GM18867 (cell line): Measurements from ENCODE around the gene TMOD2.

Source experiments
- ATAC-seq: cut with Tn5 transposase; IDR thresholded peaks from one replicate; pipeline ENCODE4 v1.9.1; 2021; ENCODE audit warnings: mild to moderate bottlenecking, moderate library complexity; ENCODE audit not compliant: unreplicated experiment

Gene TMOD2

GRCh38 chr15:51809457-51809856, 58.1 kb downstream of the TMOD2 start:
- no peak for ATAC-seq

DNA sequence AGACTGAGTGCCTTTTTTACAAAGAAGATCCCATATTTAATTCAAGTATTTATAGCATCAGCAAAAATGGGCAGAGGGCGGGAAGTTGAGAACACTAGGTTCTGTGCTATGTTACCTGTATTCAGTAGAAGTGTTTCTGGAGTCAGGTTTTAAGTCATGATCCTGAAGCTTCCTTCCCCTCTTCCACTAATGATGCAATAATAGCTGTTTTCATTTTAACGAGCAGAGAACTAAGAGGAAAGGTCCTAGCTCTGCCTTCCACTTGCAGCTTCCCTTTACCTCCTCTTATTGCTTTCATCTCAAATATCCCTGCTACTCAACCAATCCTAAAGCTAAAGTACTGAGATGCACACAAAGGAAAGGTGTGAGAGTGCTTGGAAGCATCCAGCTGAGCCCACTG, 61.2 kb downstream of the TMOD2 start:
- no peak for ATAC-seq

- no peak for ATAC-seq
Measured at GRCh38 chr15:51814606-51815005, 63.2 kb downstream of the TMOD2 start.

- ATAC-seq: no peak
Measured at GRCh38 chr15:51816611-51817010, 65.2 kb downstream of the TMOD2 start.

DNA sequence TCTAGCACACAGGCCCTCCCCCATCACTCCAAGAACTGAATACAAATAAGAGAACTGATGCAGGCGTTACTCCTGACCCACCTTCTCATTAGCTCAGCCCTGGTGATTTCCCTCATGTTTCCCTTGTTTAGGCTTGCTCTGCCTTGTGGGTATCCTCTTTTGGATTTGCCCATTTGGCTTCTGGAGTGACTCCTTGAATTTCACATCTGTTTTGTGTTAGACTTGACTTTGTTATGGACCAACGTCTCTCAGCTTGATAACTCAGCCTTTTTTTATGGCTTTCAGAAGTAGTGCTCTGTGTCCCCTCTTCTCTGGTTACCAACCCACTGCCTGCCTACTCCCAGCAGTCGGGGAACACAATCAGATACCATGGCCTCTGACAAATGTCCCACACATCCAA, 66.8 kb downstream of the TMOD2 start:
- ATAC-seq: no peak

DNA sequence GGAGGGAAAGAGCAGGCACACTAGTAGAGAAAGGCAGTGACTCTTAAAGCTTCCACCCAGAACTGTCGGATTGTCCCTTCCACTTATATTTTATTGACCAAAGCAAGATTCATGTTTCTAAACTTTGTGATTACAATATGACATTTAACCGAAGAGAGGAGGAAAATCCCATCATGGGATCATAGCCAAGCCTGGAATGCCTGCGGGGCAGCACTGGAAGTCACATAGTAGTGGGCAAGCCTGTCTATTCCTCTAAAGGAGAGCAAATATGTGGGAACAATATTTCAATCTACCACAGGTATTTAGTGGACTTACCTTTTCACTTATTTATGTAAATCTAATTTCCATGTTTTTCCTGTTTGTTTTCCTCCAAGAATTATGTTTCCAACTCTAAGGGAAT, 74.3 kb downstream of the TMOD2 start:
- no peak for ATAC-seq

- ATAC-seq: no peak
Measured at GRCh38 chr15:51828621-51829375, 77.4 kb downstream of the TMOD2 start.

- ATAC-seq: peak; percentile 87
Measured at GRCh38 chr15:51829376-51830275, 78.2 kb downstream of the TMOD2 start, which contains the start of gene TMOD3. TMOD3 (plus strand) TSS chr15:51829653; CDS start chr15:51862885, 33,232 bp downstream.

- no peak for ATAC-seq
Measured at GRCh38 chr15:51830276-51830806, 78.9 kb downstream of the TMOD2 start.

GRCh38 chr15:51833772-51834171, 82.4 kb downstream of the TMOD2 start:
- ATAC-seq: no peak

- ATAC-seq: peak; percentile 68
Measured at GRCh38 chr15:51837792-51838251, 86.4 kb downstream of the TMOD2 start.

GRCh38 chr15:51838270-51838669, 86.9 kb downstream of the TMOD2 start:
- no peak for ATAC-seq

GRCh38 chr15:51840692-51841091, 89.3 kb downstream of the TMOD2 start:
- no peak for ATAC-seq

DNA sequence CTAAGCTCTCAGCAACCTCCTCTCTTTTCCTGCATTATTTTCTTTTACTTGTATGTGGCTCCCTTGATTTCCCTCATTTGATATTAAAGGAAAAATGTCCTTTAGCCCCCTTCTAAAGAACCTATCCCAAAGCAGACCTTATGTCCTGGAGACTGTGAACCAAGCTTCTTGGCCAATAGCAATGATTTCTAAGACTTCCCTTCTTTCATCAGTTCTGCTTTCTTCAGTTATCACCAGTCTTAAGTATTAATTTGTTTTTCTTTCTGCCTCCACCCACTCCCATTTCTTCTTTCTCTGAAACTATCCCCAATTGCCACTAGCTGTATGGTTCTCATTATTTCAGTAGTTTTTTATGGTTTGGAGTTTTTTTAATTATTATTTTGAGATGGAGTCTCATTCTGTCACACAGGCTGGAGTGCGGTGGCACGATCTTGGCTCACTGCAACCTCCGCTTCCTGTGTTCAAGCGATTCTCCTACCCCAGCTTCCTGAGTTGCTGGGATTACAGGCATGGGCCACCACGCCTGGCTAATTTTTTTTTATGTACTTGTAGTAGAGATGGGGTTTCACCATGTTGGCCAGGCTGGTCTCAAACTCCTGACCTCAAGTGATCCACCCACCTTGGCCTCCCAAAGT, 90.1 kb downstream of the TMOD2 start:
- no peak for ATAC-seq

DNA sequence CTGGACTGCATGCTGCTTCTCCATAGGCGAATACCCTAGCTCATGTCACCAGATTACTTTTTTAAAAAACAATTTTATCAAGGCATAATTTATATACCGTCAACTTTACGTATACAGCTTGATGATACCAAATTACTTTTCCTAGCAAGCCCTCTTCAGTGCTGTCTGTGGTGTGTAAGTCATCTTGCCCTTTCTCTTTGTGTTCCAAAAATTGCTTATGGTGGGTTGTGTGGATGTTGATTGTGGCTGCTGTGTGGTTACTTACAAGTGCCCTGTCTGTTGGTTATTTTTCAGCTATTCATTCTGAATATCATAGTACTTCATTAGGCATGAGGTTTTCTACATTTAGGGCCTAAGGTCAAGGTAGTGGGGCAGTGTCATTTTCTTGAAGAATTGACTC, 90.9 kb downstream of the TMOD2 start:
- ATAC-seq: no peak

DNA sequence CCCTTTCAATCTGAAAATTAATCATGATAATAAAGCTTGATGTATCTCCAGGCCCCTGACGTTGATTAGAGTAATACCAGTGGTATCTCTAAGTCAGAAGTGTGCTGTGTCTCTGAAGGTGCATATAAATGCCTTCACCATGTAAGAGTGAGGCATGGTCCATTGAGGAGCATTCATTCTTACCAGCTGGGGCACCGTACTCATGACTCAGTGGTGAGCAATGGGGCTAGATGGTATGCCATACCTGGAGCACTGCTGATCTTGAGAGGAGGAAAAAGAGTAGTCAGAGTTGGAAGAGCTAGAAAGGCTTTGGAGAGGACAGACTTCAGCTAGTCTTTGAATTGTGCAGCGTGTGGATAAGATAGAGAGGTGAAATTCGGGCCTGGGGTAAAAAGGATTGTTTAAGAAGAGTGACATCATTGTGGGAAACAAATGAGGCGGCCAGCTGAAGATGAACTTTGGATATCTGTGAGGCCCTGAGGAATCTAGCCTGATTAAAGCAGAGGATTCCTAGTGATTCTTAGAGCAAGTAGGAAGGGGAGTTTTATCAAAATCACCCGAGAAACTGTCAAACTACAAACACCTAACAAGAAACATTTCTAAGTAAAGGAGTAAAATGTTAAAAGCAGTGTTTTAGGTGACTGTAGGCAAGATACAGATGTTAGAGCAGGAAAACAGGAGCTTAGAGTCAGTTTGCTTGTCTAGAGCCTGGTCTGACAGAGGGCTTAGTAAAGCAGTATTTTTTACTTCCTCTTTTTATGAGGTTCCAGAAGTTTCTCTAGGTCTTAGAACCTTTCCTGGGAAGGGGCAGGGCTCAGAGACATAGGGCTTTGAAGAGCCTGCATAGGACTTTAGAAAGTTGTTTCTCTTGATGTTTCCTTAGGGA, 91.7 kb downstream of the TMOD2 start:
- no peak for ATAC-seq

GRCh38 chr15:51844747-51845426, 93.5 kb downstream of the TMOD2 start:
- no peak for ATAC-seq

- no peak for ATAC-seq
Measured at GRCh38 chr15:51846066-51846462, 94.7 kb downstream of the TMOD2 start.

DNA sequence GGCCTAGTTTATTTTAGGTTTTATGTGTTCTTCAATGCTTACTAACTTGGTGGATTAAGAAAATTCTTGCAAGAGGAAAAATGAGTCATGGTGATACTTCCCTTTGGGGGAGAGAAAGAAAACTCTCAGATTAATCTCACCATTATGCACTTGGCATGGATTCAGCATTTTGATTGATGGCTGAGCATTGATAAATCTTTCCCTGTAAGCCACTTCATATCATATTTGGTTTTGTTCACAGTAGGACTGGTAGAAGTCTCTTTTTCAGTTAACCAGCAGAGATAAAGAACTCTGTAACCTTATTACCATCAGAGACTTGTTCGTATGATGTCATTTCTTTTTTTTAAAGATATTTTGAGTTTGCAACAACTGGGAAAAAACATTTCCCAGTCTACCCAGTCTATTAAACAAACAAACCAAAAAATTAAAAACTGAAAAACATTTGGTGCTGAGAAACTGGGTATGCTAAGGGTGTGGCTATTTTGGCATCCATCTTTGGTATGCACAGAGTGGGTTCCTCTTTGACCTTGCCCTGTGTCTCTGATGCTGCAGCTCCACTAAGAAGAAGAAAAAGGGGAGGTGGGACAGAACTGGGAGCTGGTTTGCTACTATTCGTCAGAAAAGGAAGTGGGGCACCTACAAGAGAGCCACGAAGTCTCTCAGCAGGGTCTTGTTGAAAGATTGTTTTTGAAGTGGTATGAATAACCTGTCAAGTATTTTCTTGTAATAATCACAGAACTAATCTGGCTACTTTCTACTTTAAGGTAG, 95.2 kb downstream of the TMOD2 start:
- ATAC-seq: no peak
